K562 (cell line): ENCODE results near the gene CCNL2. TPM values are rescaled to one million over a fixed set of nuclear protein-coding genes. Genes with fewer than 3 reads are reported as not detected.
A peak's percentile ranks its signal among the peaks of the same experiment; 100 is the strongest.

Source experiments
- BDP1 ChIP-seq: IDR thresholded peaks from 3 replicates; pipeline ENCODE4 v1.6.1; 2011; ENCODE audit not compliant: insufficient read length, insufficient read depth
- E2F3 ChIP-seq: fragments of 250-450 bp; sonication (Bioruptor Pico); IDR thresholded peaks from 2 replicates; pipeline ENCODE4 v1.4.0; 2020; ENCODE audit warnings: mild to moderate bottlenecking
- FOSL1 ChIP-seq: fragments of 200-800 bp; sonication (Bioruptor generic); conservative IDR thresholded peaks from 2 replicates; pipeline ENCODE4 v1.6.1; 2016; ENCODE audit warnings: missing genetic modification characterization, missing compliant biosample characterization
- FOXM1 ChIP-seq, 2 experiments: fragments of 450-650 bp in 1 of 2; sonication (generic) in 1 of 2; formaldehyde crosslinking in 1 of 2; IDR thresholded peaks; 2 replicates each; pipeline versions ENCODE4 v1.6.1 to v1.9.0; 2017 to 2022; ENCODE audit warnings: low read depth in 2 of 2, mild to moderate bottlenecking in 2 of 2, missing genetic modification reagents in 1 of 2, moderate library complexity in 1 of 2
- MYBL2 ChIP-seq, 2 experiments: fragments of 450-650 bp in 1 of 2; sonication (generic) in 1 of 2; formaldehyde crosslinking in 1 of 2; IDR thresholded peaks; 2 replicates each; pipeline versions ENCODE4 v1.6.1 to v1.8.1; 2017 to 2022; ENCODE audit warnings: borderline replicate concordance in 1 of 2, inconsistent platforms in 1 of 2, low read depth in 1 of 2, mild to moderate bottlenecking in 1 of 2, missing genetic modification reagents in 1 of 2, moderate library complexity in 1 of 2
- NCOA1 ChIP-seq: fragments of 450-650 bp; IDR thresholded peaks from 2 replicates; pipeline ENCODE4 v1.6.1; 2016; ENCODE audit warnings: low read depth
- RUNX1 ChIP-seq: sonication (generic); IDR thresholded peaks from 2 replicates; pipeline ENCODE4 v1.6.1; 2016; ENCODE audit warnings: antibody characterized with exemption, low read depth
- SMAD4 ChIP-seq: fragments of 250-450 bp; sonication (Bioruptor Pico); conservative IDR thresholded peaks from 2 replicates; pipeline ENCODE4 v1.8.0; 2021; ENCODE audit warnings: inconsistent platforms, mild to moderate bottlenecking, moderate library complexity
- ZFP36 ChIP-seq: fragments of 150-350 bp; IDR thresholded peaks from 2 replicates; pipeline ENCODE4 v1.6.1; 2018; ENCODE audit warnings: low read length, low read depth; ENCODE audit not compliant: partially characterized antibody
- ZFX ChIP-seq: sonication (generic); formaldehyde crosslinking; IDR thresholded peaks from 2 replicates; pipeline ENCODE4 v1.8.0; 2022; ENCODE audit warnings: mild to moderate bottlenecking, missing genetic modification reagents, moderate library complexity
- ZNF24 ChIP-seq: fragments of 450-650 bp; IDR thresholded peaks from 2 replicates; pipeline ENCODE4 v1.6.1; 2016
- ZNF586 ChIP-seq: fragments of 450-650 bp; formaldehyde crosslinking; conservative IDR thresholded peaks from 2 replicates; pipeline ENCODE4 v1.4.0; 2020; ENCODE audit warnings: mild to moderate bottlenecking, moderate library complexity
- ZNF695 ChIP-seq: fragments of 450-650 bp; formaldehyde crosslinking; IDR thresholded peaks from 2 replicates; pipeline ENCODE4 v1.4.0; 2020; ENCODE audit warnings: mild to moderate bottlenecking, moderate library complexity
- polyA plus RNA-seq, 8 experiments: library from polyadenylated mRNA; depleted of rRNA in 4 of 8; stranded (reverse) in 5 of 8; unstranded in 3 of 8; fragments of >200 nt; fragmentation: Nextera tagmentation in 2 of 8; fragmentation: Illumina TruSeq in 1 of 8; extraction: Ambion mirVana in 2 of 8; extraction: Trizol in 1 of 8; gene quantifications; 2 replicates each; pipeline versions ENCODE4 v1.2.1 to v1.2.3, GENCODE V29; 2011 to 2014; ENCODE audit warnings: inconsistent platforms in 1 of 8, missing spikeins in 1 of 8
- total RNA-seq, 7 experiments: library from RNA; depleted of rRNA in 6 of 7; stranded (reverse); fragments of >200 nt in 6 of 7; fragmentation: Illumina TruSeq in 2 of 7; extraction: Trizol in 2 of 7; gene quantifications; 2 replicates each; pipeline versions ENCODE4 v1.2.1 to v1.2.3, GENCODE V29; 2011 to 2021; ENCODE audit warnings: low replicate concordance in 1 of 7
- TF ChIP-seq, protein P1 (sequence below): fragments of 450-650 bp; IDR thresholded peaks from 2 replicates; pipeline ENCODE4 v1.6.1; 2017; ENCODE audit warnings: antibody characterized with exemption, mild to moderate bottlenecking
- TF ChIP-seq, protein P2 (sequence below): fragments of 150-350 bp; conservative IDR thresholded peaks from 2 replicates; pipeline ENCODE4 v1.6.1; 2014; ENCODE audit warnings: low read length
- TF ChIP-seq, protein P3 (sequence below): fragments of 450-650 bp; IDR thresholded peaks from 2 replicates; pipeline ENCODE4 v1.6.1; 2014; ENCODE audit warnings: low read depth, mild to moderate bottlenecking, moderate library complexity, borderline replicate concordance
- TF ChIP-seq, protein P4 (sequence below), 2 experiments: fragments of 450-650 bp; IDR thresholded peaks; 2 replicates each; pipeline ENCODE4 v1.6.1; 2016

The CCNL2 gene
- total and polyA plus RNA-seq, 9 of the 15 experiments (the other 6 are each of a cell fraction or from before 2014, with no cell fraction given), result 2.8 to 287 (median 94.5) TPM

DNA sequence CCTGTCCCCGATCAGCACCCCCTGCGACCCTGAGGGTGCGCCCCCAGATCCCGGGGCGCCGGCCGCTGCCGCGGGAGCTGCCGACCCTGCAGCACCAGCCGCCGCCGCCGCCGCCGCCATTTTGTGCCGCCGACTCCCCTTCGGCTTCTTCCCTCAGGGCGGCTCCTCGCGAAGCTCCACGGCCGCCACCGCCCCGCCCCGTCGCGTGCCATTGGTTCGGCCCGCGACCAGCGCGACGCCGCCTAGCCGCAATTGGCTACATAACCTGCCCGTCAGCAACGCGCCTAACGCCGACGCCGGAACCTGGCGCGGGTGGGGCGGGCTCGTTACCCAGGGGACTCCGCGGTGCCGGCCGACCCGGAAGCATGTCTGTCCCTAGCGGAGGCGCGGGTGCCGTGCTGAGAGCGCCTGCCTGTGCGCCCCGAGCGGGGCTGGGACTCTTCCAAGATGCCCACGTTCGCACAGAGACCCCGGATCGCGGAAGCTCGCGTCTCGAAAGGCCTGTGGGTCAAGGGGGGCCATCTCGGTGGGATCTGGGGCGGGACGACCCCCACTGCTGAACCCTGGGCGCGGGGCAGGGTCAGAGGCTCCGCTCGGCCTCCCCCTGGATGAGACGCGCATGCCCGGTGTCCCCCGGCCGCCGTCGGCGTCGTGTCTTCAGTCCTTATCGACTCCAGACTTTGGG is at the start of gene CCNL2 (continued):
- TF ChIP-seq, protein P1, sequence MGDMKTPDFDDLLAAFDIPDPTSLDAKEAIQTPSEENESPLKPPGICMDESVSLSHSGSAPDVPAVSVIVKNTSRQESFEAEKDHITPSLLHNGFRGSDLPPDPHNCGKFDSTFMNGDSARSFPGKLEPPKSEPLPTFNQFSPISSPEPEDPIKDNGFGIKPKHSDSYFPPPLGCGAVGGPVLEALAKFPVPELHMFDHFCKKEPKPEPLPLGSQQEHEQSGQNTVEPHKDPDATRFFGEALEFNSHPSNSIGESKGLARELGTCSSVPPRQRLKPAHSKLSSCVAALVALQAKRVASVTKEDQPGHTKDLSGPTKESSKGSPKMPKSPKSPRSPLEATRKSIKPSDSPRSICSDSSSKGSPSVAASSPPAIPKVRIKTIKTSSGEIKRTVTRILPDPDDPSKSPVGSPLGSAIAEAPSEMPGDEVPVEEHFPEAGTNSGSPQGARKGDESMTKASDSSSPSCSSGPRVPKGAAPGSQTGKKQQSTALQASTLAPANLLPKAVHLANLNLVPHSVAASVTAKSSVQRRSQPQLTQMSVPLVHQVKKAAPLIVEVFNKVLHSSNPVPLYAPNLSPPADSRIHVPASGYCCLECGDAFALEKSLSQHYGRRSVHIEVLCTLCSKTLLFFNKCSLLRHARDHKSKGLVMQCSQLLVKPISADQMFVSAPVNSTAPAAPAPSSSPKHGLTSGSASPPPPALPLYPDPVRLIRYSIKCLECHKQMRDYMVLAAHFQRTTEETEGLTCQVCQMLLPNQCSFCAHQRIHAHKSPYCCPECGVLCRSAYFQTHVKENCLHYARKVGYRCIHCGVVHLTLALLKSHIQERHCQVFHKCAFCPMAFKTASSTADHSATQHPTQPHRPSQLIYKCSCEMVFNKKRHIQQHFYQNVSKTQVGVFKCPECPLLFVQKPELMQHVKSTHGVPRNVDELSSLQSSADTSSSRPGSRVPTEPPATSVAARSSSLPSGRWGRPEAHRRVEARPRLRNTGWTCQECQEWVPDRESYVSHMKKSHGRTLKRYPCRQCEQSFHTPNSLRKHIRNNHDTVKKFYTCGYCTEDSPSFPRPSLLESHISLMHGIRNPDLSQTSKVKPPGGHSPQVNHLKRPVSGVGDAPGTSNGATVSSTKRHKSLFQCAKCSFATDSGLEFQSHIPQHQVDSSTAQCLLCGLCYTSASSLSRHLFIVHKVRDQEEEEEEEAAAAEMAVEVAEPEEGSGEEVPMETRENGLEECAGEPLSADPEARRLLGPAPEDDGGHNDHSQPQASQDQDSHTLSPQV, result 0 out of 2 replicates have a peak, but pooled peaks have one; percentile 8
- 0 out of 2 replicates have a peak, but pooled peaks have one; percentile 84 for TF ChIP-seq ZNF695 (CRISPR knock-in tag)
- TF ChIP-seq, protein P2, sequence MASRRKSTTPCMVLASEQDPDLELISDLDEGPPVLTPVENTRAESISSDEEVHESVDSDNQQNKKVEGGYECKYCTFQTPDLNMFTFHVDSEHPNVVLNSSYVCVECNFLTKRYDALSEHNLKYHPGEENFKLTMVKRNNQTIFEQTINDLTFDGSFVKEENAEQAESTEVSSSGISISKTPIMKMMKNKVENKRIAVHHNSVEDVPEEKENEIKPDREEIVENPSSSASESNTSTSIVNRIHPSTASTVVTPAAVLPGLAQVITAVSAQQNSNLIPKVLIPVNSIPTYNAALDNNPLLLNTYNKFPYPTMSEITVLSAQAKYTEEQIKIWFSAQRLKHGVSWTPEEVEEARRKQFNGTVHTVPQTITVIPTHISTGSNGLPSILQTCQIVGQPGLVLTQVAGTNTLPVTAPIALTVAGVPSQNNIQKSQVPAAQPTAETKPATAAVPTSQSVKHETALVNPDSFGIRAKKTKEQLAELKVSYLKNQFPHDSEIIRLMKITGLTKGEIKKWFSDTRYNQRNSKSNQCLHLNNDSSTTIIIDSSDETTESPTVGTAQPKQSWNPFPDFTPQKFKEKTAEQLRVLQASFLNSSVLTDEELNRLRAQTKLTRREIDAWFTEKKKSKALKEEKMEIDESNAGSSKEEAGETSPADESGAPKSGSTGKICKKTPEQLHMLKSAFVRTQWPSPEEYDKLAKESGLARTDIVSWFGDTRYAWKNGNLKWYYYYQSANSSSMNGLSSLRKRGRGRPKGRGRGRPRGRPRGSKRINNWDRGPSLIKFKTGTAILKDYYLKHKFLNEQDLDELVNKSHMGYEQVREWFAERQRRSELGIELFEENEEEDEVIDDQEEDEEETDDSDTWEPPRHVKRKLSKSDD, result no peak
- TF ChIP-seq ZNF24, result 0 out of 2 replicates have a peak, but pooled peaks have one; percentile 9
- TF ChIP-seq FOXM1 (IDR thresholded peaks at IDR 0.05; ENCODE audit: low read depth), result no peak
- TF ChIP-seq FOXM1 (CRISPR knock-in tag; IDR thresholded peaks at IDR 0.05; ENCODE audit: low read depth), result peak; percentile 90
- TF ChIP-seq BDP1, result no peak
- TF ChIP-seq ZFX (CRISPR knock-in tag), result peak; percentile 81
- TF ChIP-seq RUNX1, result no peak
- TF ChIP-seq, protein P3, sequence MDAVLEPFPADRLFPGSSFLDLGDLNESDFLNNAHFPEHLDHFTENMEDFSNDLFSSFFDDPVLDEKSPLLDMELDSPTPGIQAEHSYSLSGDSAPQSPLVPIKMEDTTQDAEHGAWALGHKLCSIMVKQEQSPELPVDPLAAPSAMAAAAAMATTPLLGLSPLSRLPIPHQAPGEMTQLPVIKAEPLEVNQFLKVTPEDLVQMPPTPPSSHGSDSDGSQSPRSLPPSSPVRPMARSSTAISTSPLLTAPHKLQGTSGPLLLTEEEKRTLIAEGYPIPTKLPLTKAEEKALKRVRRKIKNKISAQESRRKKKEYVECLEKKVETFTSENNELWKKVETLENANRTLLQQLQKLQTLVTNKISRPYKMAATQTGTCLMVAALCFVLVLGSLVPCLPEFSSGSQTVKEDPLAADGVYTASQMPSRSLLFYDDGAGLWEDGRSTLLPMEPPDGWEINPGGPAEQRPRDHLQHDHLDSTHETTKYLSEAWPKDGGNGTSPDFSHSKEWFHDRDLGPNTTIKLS, result peak; percentile 71; the same call in 1 of the 2 replicates
- TF ChIP-seq MYBL2 (IDR thresholded peaks at IDR 0.05; ENCODE audit: low read depth), result no peak
- TF ChIP-seq MYBL2 (CRISPR knock-in tag; IDR thresholded peaks at IDR 0.05; ENCODE audit: borderline replicate concordance), result no peak
- no peak for TF ChIP-seq NCOA1
- no peak for TF ChIP-seq ZFP36
- TF ChIP-seq FOSL1, result 0 out of 2 replicates have a peak, but pooled peaks have one; percentile 19
- TF ChIP-seq ZNF586, result no peak
- TF ChIP-seq, protein P4, sequence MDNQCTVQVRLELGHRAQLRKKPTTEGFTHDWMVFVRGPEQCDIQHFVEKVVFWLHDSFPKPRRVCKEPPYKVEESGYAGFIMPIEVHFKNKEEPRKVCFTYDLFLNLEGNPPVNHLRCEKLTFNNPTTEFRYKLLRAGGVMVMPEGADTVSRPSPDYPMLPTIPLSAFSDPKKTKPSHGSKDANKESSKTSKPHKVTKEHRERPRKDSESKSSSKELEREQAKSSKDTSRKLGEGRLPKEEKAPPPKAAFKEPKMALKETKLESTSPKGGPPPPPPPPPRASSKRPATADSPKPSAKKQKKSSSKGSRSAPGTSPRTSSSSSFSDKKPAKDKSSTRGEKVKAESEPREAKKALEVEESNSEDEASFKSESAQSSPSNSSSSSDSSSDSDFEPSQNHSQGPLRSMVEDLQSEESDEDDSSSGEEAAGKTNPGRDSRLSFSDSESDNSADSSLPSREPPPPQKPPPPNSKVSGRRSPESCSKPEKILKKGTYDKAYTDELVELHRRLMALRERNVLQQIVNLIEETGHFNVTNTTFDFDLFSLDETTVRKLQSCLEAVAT (IDR thresholded peaks at IDR 0.05), result peak in 1 of 2 experiments; percentile 97; a peak in 2 of 4 replicates
- TF ChIP-seq E2F3 (CRISPR knock-in tag), result peak; percentile 61; the same call in 1 of the 2 replicates
- peak; percentile 71 for TF ChIP-seq SMAD4 (CRISPR knock-in tag)
